ENCODE data around the gene FMN2.

DNA sequence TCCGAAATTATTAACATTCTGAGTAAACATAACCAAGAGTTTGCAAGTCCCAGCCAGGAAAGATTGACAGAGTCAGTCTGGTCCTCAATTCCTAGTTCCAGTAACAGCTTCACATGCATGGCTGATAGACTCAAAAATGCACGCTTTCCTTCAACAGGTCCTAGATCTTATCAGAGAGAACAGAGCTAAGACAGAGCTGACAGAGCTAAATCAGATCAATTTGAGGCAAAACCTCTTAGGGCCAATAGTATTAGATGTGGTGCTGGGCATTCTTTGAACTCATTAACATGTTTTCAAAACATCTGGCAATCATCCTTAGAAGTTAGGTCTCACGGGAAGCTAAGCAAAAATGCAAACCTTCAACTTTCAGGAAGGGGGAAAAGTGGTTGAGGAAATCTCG, 406.2 kb downstream of the FMN2 start:
- TF ChIP-seq CTCF (IDR thresholded peaks at IDR 0.05; ENCODE audit: insufficient read depth, low read length, poor library complexity, severe bottlenecking) (no peak), EZH2phosphoT487 (conservative IDR thresholded peaks at IDR 0.05; ENCODE audit: low read length) (no peak)

All from SU-DHL-6 (cell line).